ENCODE measurements around the gene BMP8A.
"Not testable (repeated sequence)": the region's sequence is repeated elsewhere in the genome, so short reads cannot be mapped to it uniquely, and the experiment has no call there.

The BMP8A gene, protein sequence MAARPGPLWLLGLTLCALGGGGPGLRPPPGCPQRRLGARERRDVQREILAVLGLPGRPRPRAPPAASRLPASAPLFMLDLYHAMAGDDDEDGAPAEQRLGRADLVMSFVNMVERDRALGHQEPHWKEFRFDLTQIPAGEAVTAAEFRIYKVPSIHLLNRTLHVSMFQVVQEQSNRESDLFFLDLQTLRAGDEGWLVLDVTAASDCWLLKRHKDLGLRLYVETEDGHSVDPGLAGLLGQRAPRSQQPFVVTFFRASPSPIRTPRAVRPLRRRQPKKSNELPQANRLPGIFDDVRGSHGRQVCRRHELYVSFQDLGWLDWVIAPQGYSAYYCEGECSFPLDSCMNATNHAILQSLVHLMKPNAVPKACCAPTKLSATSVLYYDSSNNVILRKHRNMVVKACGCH

DNA sequence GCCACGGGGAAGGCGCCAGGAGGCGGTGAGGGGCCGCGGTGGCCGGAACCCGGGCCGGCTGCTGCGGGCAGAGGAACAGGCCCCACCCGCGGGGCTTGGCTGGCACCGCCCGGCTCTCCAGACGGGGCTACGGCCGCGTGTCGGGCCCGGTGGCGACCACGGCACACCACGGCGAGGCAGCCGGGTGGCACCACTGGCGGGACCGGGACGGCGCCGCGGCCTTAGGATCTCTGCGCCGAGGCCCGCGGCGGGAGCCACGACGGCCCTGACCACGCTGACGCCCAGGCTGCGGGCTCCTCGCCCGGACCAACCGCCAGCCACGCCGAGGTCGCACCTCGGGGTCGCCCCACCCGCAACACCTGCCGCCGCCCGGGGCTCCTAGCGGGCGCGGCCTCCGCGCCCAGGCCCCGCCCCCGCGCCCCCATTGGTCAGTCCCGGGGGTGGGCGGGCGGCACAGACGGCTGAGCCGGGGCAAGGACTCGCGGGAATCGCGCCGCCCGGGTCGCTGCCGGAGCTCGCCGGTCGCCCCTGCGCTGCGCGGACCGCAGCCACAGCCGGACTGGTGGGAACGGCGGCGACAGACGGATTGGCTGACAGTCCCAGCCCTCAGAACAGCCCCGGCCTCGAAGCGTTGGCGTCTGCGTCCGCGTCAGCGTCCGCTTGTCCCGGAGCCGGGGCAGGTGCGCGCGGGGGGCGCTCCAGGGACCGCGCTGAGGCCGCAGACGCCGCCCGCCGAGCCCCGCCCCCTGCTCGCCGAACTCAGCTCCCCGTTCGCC is at the start of gene BMP8A:
BMP8A (plus strand) TSS at position 491 of the 776 bp plus-strand sequence. CDS start 356 bp downstream, outside the sequence.
- peak; percentile 73 for DNase-seq

DNA sequence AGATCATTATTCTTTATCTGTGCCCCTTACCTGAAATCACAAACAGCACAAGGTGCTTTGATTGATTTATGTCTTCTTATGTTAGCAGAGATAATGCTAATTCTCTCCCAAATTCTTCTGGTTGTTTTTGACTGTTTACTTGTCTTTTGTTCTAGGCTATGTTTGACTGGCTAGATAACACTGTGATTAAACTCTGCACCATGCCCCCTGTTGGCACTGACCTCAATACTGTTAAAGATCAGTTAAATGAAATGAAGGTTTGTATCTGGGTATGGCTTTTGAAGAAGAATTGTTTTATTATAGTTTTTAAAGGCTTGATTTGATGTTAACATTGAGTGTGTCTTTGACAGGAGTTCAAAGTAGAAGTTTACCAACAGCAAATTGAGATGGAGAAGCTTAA is 49.6 kb upstream of the BMP8A start:
- DNase-seq: no peak

DNA sequence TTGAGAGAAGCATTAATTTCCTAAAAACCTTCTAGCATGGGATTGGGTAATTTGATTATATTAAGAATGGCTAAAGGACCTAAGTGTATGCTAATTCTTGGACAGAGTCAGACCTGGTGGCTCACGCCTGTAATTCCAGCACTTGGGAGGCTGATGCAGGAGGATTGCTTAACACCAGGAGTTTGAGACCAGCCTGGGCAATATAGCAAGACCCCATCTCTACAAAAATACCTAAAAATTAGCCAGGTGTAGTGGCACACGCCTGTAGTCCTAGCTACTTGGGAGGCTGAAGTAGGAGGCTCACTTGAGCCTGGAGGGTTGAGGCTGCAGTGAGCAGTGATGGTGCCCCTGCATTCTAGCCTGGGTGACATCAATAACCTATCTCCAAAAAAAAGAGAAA is 45.9 kb upstream of the BMP8A start:
- DNase-seq: no peak

DNA sequence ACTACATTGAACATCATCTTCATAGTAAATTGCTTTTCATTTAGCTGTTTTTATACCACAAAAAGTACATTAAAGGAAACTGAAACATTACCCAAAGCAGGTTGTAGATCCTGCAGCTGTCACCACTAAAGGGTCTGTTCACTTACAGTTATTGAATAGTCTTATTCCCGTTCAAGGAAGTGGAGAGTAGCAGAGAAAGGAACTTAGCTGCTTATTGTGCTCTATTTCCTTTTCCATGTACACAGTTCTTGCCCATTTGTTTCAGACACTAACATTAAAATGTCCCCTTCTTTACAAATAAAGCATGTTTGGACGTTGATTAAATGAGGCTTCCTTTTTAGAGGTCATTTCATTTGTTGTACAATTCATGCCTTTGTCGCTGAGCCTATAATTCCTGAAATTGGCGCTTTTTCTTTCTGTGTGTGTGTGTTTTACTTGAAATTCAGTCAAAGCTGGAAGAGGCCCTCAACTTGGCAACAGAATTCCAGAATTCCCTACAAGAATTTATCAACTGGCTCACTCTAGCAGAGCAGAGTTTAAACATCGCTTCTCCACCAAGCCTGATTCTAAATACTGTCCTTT is 44.4 kb upstream of the BMP8A start:
- no peak for DNase-seq

DNA sequence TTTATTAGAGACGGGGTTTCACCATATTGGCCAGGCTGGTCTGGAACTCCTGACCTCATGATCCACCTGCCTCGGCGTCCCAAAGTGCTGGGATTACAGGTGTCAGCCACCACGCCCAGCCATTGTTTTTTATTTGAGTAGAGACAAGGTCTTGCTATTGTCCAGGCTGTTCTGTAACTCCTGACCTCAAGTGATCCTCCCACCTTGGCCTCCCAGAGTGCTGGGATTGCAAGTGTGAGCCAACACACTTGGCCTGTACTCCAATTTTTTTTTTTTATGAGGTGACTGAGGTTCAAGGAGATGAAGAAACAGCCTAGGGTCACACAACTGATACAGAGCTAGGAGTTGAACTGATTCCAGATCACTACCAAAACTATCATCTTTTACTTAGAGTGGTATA is 41.4 kb upstream of the BMP8A start:
- not testable (repeated sequence) for DNase-seq

DNA sequence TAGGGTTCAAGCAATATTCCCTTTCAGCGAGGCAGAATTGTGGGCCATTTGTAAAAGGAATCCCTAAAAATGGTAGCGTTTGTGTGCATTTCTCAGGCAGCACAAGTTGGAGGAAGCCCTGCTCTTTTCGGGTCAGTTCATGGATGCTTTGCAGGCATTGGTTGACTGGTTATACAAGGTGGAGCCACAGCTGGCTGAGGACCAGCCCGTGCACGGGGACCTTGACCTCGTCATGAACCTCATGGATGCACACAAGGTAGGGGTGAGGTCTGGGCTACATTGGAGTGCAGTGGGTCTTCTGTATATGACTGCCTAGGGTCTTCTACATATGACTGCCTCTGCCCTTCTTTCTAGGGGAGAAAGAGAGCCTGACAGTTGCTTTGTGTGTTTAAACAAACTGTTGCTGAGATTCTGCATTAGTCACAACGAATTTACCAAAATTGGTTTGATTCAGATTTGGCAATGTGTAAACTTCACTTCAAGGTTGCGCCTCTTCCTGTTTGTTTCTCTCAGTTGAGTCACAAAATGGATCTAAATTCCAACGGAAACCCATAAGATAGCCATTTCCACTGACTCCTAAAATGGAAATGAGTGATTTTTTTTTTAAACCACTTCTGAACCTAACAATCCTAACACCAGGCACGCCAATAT is 40.4 kb upstream of the BMP8A start:
- DNase-seq: no peak

DNA sequence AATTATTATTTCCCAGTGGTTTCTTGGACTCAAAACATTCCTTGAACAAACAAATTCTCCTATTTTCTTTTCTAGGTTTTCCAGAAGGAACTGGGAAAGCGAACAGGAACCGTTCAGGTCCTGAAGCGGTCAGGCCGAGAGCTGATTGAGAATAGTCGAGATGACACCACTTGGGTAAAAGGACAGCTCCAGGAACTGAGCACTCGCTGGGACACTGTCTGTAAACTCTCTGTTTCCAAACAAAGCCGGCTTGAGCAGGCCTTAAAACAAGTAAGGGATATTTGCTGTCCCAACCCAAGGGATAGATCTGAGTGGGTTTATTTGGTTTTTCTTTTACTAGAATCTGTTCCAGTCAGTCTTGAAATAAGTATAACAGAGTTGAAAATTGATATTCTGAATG is 39.4 kb upstream of the BMP8A start:
- DNase-seq: no peak

DNA sequence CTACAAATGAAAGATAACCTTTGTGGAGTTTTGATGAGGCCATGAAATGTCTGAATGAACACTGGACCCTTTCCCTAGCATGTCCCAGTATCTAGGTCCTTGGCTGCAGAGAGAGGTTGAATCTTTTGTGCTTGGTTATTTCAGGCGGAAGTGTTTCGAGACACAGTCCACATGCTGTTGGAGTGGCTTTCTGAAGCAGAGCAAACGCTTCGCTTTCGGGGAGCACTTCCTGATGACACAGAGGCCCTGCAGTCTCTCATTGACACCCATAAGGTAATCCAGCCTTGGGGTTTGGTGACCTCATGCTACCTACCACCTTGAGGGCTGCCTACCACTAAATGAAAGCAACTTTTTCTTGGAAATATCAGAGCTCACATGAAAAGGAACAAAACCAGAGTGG is 38.9 kb upstream of the BMP8A start:
- no peak for DNase-seq

DNA sequence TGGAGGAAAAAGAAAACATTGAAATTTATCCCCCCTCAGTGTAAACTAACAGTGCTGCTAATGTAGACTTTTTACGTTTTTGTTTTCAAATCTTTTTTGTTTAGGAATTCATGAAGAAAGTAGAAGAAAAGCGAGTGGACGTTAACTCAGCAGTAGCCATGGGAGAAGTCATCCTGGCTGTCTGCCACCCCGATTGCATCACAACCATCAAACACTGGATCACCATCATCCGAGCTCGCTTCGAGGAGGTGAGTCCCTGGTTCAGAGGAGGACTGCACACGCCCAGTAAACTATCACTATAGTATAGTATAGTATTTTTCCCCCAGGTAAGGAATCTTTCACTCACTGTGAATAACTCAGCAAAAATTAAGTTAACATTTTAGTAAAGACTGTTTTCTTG is 37.8 kb upstream of the BMP8A start:
- no peak for DNase-seq

DNA sequence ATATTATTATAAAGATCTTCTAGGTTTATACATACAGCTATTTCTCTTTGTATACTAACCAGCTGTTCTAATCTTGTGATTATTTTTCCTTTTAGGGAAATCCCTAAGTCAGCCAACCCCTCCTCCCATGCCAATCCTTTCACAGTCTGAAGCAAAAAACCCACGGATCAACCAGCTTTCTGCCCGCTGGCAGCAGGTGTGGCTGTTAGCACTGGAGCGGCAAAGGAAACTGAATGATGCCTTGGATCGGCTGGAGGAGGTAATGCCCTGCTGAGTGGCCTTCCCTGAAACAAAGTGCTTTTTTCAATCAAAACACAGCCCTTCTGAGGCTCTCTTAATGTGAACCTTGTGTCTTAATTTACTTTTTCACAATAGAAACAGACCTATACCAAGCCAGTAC is 32.4 kb upstream of the BMP8A start:
- no peak for DNase-seq

DNA sequence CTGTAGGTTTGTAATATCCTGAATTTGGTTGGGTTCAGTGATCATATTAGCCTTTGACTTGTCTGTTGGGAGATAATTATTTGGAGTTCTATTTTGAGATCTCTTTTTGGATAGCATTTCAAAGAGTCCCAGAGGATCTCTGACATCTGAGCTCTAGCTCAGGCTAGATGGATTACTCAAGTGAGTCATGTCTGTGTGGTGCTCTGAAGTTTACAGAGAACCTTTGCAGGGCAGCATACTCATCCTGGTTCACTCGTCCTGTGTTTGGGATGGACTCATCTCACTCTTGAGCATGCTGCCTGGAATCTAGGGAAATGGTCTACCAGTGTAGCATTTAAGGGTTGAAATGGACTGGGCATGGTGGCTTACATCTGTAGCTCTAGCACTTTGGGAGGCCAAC is 29.4 kb upstream of the BMP8A start:
- DNase-seq: no peak

DNA sequence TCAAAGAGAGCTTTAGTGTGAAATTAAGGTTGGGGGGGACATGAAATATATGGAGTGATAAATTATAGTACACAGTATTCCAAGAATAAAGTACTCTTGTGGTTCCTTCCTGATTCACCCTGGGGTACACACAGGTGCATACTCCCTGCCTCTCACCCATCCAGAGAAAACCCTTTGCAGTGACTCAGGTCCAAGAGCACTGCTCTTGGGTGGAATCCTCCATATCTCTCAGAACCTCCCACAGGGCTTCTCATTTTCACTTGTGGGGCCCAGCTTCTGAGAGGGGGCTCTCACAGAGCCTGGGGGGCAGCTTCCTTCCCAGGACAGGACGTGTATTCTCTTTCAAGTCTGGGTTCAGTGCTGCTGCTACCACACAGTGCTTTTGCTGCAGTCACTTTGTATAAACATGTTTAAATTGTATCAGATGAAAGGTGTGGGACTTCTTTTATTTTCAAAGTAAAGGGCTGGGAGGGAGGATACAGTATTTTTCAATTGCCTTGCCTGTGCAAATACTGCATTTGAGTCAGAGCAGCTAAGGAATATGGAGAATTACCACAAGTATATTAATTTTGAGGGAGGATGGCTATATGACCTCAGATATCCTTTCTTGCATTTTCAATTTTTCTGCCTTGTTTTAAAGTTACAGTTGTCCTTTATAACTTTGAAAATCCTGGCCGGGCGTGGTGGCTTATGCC is 24.9 kb upstream of the BMP8A start:
- DNase-seq: no peak

DNA sequence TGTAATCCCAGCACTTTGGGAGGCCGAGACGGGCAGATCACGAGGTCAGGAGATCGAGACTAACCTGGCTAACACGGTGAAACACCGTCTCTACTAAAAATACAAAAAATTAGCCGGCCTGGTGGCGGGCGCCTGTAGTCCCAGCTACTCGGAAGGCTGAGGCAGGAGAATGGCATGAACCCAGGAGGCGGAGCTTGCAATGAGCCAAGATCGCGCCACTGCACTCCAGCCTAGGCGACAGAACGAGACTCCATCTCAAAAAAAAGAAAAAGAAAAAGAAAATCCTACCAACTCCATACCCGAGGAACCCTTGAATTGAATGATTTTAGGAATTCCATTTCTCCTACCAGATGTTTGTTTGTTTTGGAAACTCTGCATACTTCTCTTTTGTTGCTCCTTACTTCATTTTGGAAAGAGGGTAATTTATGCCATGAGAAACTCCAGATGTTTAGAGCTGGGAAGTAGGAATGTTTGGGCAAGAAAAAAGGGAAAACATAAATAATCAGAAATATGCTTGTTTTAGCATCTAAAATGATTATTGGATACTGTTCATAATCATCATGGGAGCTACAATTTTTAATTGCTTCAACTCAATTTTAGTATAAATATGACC is 24.2 kb upstream of the BMP8A start:
- DNase-seq: not testable (repeated sequence)

DNA sequence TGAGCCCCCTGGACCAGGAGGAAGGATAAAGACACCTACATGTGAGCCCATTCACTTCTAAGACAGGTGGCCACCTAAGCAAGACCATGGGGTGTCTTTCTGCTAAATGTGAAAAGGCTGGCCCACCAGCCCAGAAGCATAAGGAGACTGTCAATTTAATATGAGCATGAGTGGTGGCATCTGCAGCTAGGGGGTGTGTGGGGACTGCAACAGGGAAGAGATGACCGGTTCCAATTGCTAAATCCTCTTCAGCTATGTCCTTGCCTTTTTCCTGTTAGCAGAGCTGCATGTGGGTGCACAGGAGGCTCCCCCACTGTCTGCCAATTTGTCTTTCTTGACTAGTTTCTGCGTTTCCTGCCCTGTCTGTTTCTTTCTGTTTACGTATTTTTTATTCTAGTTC is 22.3 kb upstream of the BMP8A start:
- no peak for DNase-seq

DNA sequence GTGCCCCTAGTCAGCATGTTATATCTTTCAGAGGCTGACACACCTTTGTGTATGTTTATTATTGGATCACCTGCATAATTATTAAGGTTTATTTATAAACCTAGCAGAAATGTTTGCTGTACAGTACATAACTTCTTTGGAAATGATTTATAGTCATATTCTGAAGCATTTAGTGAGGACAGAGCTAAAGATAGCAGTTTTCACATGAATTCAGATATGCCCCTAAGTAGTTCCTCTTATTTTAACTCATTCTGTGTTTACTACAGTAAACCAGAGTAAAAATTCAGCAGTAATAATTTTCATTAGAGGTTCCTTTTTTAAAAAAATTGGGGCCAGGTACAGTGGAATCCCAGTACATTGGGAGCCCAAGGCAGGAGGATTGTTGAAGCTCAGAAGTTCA is 21.4 kb upstream of the BMP8A start:
- no peak for DNase-seq

DNA sequence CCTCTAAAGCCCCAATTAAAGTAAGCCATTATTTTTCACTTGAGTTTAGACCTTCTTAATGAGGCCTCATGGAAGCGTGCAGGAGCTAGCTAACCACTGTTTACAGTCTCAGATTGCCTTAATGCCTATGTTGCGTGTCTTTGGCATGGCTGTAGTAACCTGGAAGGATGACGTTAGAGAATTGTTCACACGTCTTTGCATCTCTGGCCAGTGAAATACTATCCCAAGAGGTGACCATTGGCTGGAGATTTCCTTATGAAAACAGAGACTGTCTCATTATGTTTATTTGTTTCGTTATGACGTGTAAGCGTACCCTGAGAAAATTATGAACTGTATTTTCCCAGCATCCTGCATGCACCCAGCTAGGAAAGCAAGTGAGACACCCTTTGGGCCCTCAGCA is 18.6 kb upstream of the BMP8A start:
- DNase-seq: no peak

DNA sequence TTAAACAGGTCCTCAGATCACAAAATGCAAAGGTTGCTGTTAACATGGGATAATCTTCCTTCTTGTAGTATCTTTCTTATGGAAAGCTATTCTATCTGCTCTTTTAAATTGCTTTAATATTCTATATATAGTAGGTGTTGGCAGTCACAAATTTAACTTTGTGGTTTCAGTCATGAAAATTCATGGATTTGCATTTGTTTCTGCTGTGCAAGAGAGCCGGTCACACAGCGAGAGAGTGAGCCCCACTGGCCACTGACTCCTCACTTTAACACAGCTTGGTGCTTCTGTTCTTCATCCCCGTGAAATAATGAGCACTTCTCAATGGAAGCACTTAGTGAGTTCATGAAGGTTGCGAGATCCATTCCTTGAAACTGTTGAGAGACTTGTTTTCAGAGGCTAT is 18.1 kb upstream of the BMP8A start:
- no peak for DNase-seq

DNA sequence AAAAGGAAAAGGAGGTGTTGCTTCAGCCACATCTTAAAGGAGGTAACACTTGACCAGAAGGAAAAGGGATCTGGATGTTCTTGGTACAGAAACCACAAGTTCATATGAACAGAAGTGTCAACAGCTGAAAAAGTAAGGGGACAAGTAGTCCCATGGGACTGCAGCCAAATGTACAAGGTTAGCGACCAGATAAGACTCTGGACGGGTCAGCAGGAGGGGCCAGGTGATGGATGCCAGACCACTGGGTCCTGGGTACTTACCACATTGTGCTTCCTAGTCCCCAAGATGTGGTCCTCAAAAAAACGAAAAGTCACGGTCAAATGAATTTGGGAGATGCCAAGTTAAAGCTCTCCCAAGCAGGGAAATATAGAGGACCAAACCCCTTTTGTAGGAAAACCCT is 16.6 kb upstream of the BMP8A start:
- no peak for DNase-seq

DNA sequence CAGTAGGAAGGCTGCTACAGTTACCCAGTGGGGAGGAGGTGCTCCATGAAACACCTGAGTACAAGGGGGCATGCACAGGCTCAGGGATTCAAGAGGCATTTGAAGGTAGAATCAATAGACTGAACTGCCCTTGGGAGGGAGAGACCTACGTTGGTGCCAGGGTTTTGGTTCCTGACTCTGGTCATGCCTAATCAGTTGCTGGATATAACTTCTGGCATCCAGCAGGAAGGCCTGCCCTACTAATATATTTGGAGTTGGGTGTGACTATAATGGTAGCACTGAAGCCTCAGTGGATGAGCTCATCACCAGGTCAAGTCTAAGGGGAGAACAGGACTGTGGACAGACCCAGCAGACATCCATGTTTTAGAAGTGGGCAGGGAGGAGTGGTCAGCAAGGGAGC is 15.9 kb upstream of the BMP8A start:
- not testable (repeated sequence) for DNase-seq

DNA sequence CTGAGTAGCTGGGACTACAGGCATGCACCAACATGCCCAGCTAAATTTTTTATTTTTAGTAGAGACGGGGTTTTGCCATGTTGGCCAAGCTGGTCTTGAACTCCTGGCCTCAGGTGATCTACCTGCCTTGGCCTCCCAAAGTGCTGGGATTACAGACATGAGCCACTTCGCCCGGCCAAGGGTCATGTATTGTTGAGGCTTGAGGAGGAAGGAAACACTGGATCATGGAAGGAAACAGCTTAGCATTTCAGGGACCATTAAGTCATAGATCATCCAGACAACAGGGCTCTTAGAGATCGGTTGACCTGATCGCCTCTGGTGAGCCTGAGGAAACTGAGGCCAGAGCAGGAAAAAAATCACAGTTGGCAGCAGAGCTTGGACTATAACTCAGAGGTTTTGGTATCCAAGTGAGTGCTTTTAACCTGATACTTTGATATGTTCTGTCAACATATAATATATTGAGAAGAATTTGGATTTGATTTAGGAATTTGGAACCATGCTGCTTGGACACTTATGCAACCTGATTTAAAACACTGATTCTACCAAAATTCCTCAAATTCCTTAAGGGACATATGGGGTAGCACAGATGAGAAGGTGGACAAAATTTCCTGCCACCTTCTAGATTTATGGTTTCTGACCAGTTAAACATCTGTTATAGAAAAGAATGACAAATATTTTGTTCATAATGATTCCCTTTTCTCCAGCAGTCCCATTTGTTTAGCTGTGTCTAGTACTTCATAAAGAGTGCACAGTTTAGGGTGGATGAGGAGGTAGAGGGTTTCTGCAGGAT is 13.1 kb upstream of the BMP8A start:
- no peak for DNase-seq

DNA sequence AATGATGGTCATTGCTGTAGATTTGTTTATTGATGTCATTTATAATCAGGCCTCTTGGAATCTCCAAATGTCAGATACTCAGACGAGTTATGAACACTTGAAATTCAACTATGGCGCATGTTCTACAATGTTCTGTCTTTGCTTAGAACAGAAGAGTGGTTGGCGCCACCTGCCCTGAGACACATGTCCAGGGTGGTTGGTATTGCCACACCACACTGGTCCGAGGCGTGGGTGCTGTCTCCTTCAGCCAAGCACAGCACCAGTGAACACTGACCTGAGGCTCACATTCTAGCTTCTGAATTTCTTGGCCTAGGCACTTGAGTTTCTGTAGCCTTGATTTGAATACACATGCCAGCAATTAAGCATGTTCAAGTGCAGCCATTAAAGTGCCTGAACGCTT is 10.1 kb upstream of the BMP8A start:
- DNase-seq: no peak

DNA sequence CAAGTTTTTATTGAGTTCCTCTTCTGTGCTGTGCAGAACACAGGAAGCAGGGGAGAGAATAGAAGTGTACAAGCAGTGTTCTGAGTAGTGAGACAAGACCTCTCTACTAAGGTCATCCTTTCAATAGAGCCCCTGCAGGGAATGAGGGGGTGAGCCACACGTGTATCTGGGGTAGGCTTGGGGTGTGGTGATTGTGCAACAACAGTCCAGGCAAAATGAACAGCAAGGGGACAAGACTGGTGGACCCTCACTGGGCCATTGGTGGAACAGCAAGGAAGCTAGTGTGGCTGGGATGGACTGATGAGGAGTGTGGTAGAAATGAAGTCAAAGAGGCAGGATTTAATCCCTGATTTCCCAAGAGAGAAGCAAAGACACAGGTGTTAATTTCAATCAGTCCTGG is 8.2 kb upstream of the BMP8A start:
- no peak for DNase-seq

All from retina (tissue), 1 donor.